Neural progenitor cell (in vitro differentiated cells): ENCODE measurements around the gene PMFBP1. TPM values are rescaled to one million over a fixed set of nuclear protein-coding genes. Genes with fewer than 3 reads are reported as not detected.

Experiments used
- DNase-seq: peaks from one replicate; pipeline ENCODE4 v3.0.0-alpha.2; 2016; ENCODE audit warnings: low spot score
- H2AFZ ChIP-seq: fragments of 200-600 bp; sonication (generic); replicated peaks from 2 replicates; pipeline ENCODE4 v1.6.1; 2016; ENCODE audit warnings: antibody characterized with exemption
- H3F3A ChIP-seq: fragments of 200-600 bp; sonication (generic); 2 replicates; pipeline ENCODE4 v1.6.1; 2016; ENCODE audit warnings: antibody characterized with exemption, low read depth
- H3K27ac ChIP-seq: fragments of 200-600 bp; sonication (generic); 2 replicates; pipeline ENCODE4 v1.5.1; 2016; ENCODE audit warnings: mild to moderate bottlenecking
- H3K27me3 ChIP-seq: fragments of 200-600 bp; sonication (generic); 2 replicates; pipeline ENCODE4 v1.6.1; 2016; ENCODE audit warnings: mild to moderate bottlenecking, moderate library complexity
- H3K36me3 ChIP-seq: fragments of 200-600 bp; sonication (generic); 2 replicates; pipeline ENCODE4 v1.5.1; 2016
- H3K4me1 ChIP-seq: fragments of 200-600 bp; sonication (generic); 2 replicates; pipeline ENCODE4 v1.6.1; 2016; ENCODE audit warnings: mixed run types
- H3K4me2 ChIP-seq: fragments of 200-600 bp; sonication (generic); 2 replicates; pipeline ENCODE4 v1.6.1; 2016
- H3K4me3 ChIP-seq: fragments of 200-600 bp; sonication (generic); 2 replicates; pipeline ENCODE4 v1.5.1; 2016
- H3K79me2 ChIP-seq: fragments of 200-600 bp; sonication (generic); 2 replicates; pipeline ENCODE4 v1.6.1; 2016; ENCODE audit warnings: low read depth
- H3K9ac ChIP-seq: fragments of 200-600 bp; sonication (generic); 2 replicates; pipeline ENCODE4 v1.6.1; 2016
- H3K9me3 ChIP-seq: fragments of 200-600 bp; sonication (generic); 2 replicates; pipeline ENCODE4 v1.5.1; 2016; ENCODE audit warnings: low read depth
- H4K20me1 ChIP-seq: fragments of 200-600 bp; sonication (generic); 2 replicates; pipeline ENCODE4 v1.6.1; 2016; ENCODE audit warnings: low read depth
- H3K27ac Mint-ChIP-seq: 3 replicates; pipeline ENCODE4 v1.8.0; 2021; ENCODE audit warnings: mixed read lengths
- H3K27me3 Mint-ChIP-seq: 2 replicates; pipeline ENCODE4 v1.8.0; 2022; ENCODE audit warnings: low read depth, mild to moderate bottlenecking, inconsistent platforms, moderate library complexity, mixed read lengths; ENCODE audit not compliant: insufficient read depth
- H3K36me3 Mint-ChIP-seq: 3 replicates; pipeline ENCODE4 v1.8.0; 2021; ENCODE audit warnings: mixed read lengths
- H3K4me1 Mint-ChIP-seq: 3 replicates; pipeline ENCODE4 v1.8.0; 2021; ENCODE audit warnings: mixed read lengths
- H3K4me3 Mint-ChIP-seq: 3 replicates; pipeline ENCODE4 v1.8.0; 2021; ENCODE audit warnings: mild to moderate bottlenecking, moderate library complexity, mixed read lengths
- H3K9me3 Mint-ChIP-seq: 3 replicates; pipeline ENCODE4 v1.8.0; 2020; ENCODE audit warnings: mixed read lengths
- EZH2 ChIP-seq: fragments of 200-600 bp; sonication (generic); IDR thresholded peaks from 2 replicates; pipeline ENCODE4 v1.6.1; 2017; ENCODE audit warnings: antibody characterized with exemption, mild to moderate bottlenecking, moderate library complexity
- EZH2phosphoT487 ChIP-seq: fragments of 200-600 bp; sonication (generic); IDR thresholded peaks from 2 replicates; pipeline ENCODE4 v1.6.1; 2017; ENCODE audit warnings: antibody characterized with exemption
- total RNA-seq: library from RNA; depleted of rRNA; stranded (reverse); fragments of >200 nt; gene quantifications from 2 replicates; pipeline ENCODE4 v1.2.3, GENCODE V29; 2015; ENCODE audit warnings: low replicate concordance
- TF ChIP-seq, protein P1 (sequence below): fragments of 200-600 bp; sonication (generic); IDR thresholded peaks from 2 replicates; pipeline ENCODE4 v1.5.1; 2017; ENCODE audit warnings: antibody characterized with exemption, mild to moderate bottlenecking

PMFBP1 gene, protein sequence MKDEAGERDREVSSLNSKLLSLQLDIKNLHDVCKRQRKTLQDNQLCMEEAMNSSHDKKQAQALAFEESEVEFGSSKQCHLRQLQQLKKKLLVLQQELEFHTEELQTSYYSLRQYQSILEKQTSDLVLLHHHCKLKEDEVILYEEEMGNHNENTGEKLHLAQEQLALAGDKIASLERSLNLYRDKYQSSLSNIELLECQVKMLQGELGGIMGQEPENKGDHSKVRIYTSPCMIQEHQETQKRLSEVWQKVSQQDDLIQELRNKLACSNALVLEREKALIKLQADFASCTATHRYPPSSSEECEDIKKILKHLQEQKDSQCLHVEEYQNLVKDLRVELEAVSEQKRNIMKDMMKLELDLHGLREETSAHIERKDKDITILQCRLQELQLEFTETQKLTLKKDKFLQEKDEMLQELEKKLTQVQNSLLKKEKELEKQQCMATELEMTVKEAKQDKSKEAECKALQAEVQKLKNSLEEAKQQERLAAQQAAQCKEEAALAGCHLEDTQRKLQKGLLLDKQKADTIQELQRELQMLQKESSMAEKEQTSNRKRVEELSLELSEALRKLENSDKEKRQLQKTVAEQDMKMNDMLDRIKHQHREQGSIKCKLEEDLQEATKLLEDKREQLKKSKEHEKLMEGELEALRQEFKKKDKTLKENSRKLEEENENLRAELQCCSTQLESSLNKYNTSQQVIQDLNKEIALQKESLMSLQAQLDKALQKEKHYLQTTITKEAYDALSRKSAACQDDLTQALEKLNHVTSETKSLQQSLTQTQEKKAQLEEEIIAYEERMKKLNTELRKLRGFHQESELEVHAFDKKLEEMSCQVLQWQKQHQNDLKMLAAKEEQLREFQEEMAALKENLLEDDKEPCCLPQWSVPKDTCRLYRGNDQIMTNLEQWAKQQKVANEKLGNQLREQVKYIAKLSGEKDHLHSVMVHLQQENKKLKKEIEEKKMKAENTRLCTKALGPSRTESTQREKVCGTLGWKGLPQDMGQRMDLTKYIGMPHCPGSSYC
- 0.96 and 12.8 TPM in 2 replicates for total RNA-seq

- Histone ChIP-seq H3K27me3 (no peaks in the 10 kb centered on the region), H3K9ac (no peak within 1 kb of the TSS), H3K27ac (no peak within 1 kb of the TSS), H4K20me1 (no peaks in the 10 kb centered on the region), H3K4me1 (peaks cover under 1% of the 10 kb centered on the region), H2AFZ (no peak within 1 kb of the TSS), H3K4me2 (no peak within 1 kb of the TSS), H3K79me2 (no peaks in the 10 kb centered on the region), H3K4me3 (no peak within 1 kb of the TSS), H3K36me3 (no peaks in the 10 kb centered on the region), H3K9me3 (no peaks in the 10 kb centered on the region), H3F3A (no peaks in the 10 kb centered on the region)
- Mint-ChIP-seq H3K27me3 (no peaks in the 10 kb centered on the region), H3K9me3 (no peaks in the 10 kb centered on the region), H3K4me3 (no peak within 1 kb of the TSS), H3K36me3 (no peaks in the 10 kb centered on the region), H3K27ac (peak within 1 kb of the TSS; percentile 42), H3K4me1 (peaks cover 12% of the 10 kb centered on the region)
- TF ChIP-seq EZH2phosphoT487 (no peak), EZH2 (no peak)
- TF ChIP-seq, protein P1, sequence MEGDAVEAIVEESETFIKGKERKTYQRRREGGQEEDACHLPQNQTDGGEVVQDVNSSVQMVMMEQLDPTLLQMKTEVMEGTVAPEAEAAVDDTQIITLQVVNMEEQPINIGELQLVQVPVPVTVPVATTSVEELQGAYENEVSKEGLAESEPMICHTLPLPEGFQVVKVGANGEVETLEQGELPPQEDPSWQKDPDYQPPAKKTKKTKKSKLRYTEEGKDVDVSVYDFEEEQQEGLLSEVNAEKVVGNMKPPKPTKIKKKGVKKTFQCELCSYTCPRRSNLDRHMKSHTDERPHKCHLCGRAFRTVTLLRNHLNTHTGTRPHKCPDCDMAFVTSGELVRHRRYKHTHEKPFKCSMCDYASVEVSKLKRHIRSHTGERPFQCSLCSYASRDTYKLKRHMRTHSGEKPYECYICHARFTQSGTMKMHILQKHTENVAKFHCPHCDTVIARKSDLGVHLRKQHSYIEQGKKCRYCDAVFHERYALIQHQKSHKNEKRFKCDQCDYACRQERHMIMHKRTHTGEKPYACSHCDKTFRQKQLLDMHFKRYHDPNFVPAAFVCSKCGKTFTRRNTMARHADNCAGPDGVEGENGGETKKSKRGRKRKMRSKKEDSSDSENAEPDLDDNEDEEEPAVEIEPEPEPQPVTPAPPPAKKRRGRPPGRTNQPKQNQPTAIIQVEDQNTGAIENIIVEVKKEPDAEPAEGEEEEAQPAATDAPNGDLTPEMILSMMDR: no peak
- DNase-seq: no peak
Observed at GRCh38 chr16:72172105-72173034, at the start of gene PMFBP1. Gene PMFBP1, minus strand, starts transcription at chr16:72172155. Its CDS starts 947 bp downstream, at chr16:72171208.

- Mint-ChIP-seq H3K4me3 (no peak overlapping the region), H3K36me3 (no peaks in the 10 kb centered on the region), H3K9me3 (no peaks in the 10 kb centered on the region), H3K4me1 (peaks cover 11% of the 10 kb centered on the region), H3K27me3 (peaks cover 3% of the 10 kb centered on the region), H3K27ac (no peak overlapping the region)
- no peak overlapping the region for H3K4me2 ChIP-seq
- H2AFZ ChIP-seq: no peak overlapping the region
- H4K20me1 ChIP-seq: no peaks in the 10 kb centered on the region
- DNase-seq: no peak
- TF ChIP-seq EZH2phosphoT487: no peak
- TF ChIP-seq, protein P1: no peak
- no peak for TF ChIP-seq EZH2
- H3K4me1 ChIP-seq: peaks cover 5% of the 10 kb centered on the region
- H3K4me3 ChIP-seq: no peak overlapping the region
- H3K36me3 ChIP-seq: no peaks in the 10 kb centered on the region
- H3F3A ChIP-seq: no peaks in the 10 kb centered on the region
- no peak overlapping the region for H3K9ac ChIP-seq
- H3K27me3 ChIP-seq: no peaks in the 10 kb centered on the region
- no peaks in the 10 kb centered on the region for H3K9me3 ChIP-seq
- no peaks in the 10 kb centered on the region for H3K79me2 ChIP-seq
- H3K27ac ChIP-seq: no peak overlapping the region
Observed at GRCh38 chr16:72221630-72222024, 49.7 kb upstream of the PMFBP1 start.
